MCF 10A (cell line): Measurements from ENCODE around the gene PTF1A. TPM values are rescaled to one million over a fixed set of nuclear protein-coding genes. Genes with fewer than 3 reads are reported as not detected.

Source experiments
- BruUV-seq: library from RNA; stranded (reverse); fragments of 400-500 nt; replicated peaks from 2 replicates; lab custom pipeline; 2021; lab: Mats Ljungman, UMichigan
- CTCF ChIA-PET: fragments of 300-600 bp; sonication (Branson Sonifier 250); formaldehyde crosslinking; extraction: SDS; loops from one replicate; lab custom pipeline; 2021; ENCODE audit warnings: antibody characterized with exemption, inconsistent platforms; lab: Yijun Ruan, JAX
- POLR2A ChIA-PET: fragments of 300-600, 350-650 bp; sonication (Branson Sonifier 250); formaldehyde crosslinking; extraction: SDS; loops from one replicate; lab custom pipeline; 2020; ENCODE audit warnings: antibody characterized with exemption, inconsistent platforms; lab: Yijun Ruan, JAX
- DNase-seq: peaks from one replicate; pipeline ENCODE4 v3.0.0-alpha.2; 2018; ENCODE audit not compliant: unreplicated experiment
- H3K27ac Mint-ChIP-seq: one replicate; pipeline ENCODE4 v1.8.0; 2022; ENCODE audit warnings: mild to moderate bottlenecking, low read depth, mixed read lengths; ENCODE audit not compliant: unreplicated experiment
- H3K27me3 Mint-ChIP-seq: one replicate; pipeline ENCODE4 v1.8.0; 2022; ENCODE audit warnings: mixed read lengths; ENCODE audit not compliant: insufficient read depth, unreplicated experiment
- H3K36me3 Mint-ChIP-seq: one replicate; pipeline ENCODE4 v1.8.0; 2022; ENCODE audit warnings: mild to moderate bottlenecking, moderate library complexity, mixed read lengths; ENCODE audit not compliant: insufficient read depth, unreplicated experiment
- H3K4me1 Mint-ChIP-seq: one replicate; pipeline ENCODE4 v1.8.0; 2022; ENCODE audit warnings: mixed read lengths; ENCODE audit not compliant: insufficient read depth, unreplicated experiment
- H3K4me3 Mint-ChIP-seq: one replicate; pipeline ENCODE4 v1.8.0; 2022; ENCODE audit warnings: mild to moderate bottlenecking, moderate library complexity, mixed read lengths; ENCODE audit not compliant: unreplicated experiment
- H3K9me3 Mint-ChIP-seq: one replicate; pipeline ENCODE4 v1.8.0; 2022; ENCODE audit warnings: mixed read lengths; ENCODE audit not compliant: unreplicated experiment
- CTCF ChIP-seq: fragments of 200-600 bp; IDR thresholded peaks from one replicate; pipeline ENCODE4 v1.8.0; 2022; ENCODE audit warnings: antibody characterized with exemption, mild to moderate bottlenecking; ENCODE audit not compliant: unreplicated experiment
- intact Hi-C: fragments of 100-400 bp; cut with micrococcal nuclease; formaldehyde crosslinking; loops from 2 replicates; pipeline ENCODE4 v1.14.1; 2022
- total RNA-seq: library from RNA; stranded (reverse); gene quantifications from 2 replicates; pipeline ENCODE4 v1.2.3, GENCODE V29; 2022

Gene PTF1A
- total RNA-seq, 1 experiment from 2014 or later: not detected

- no peaks in the 10 kb centered on the region for H3K9me3 Mint-ChIP-seq
- CTCF ChIA-PET: interaction anchor here (0.6 kb wide), 1 partner anchor 23 kb away, joined by 4 read pairs; no protein-coding TSS in a partner anchor
- no TSS peak for BruUV-seq
- no peak for TF ChIP-seq CTCF
- H3K27ac Mint-ChIP-seq: no peak overlapping the region
- H3K27me3 Mint-ChIP-seq: peaks cover 50% of the 10 kb centered on the region
- H3K4me1 Mint-ChIP-seq: no peaks in the 10 kb centered on the region
- intact Hi-C loops: no loop called here
- H3K36me3 Mint-ChIP-seq: no peaks in the 10 kb centered on the region
- POLR2A ChIA-PET: interaction anchor here (0.6 kb wide), 1 partner anchor 53 kb away, joined by 3 read pairs; no protein-coding TSS in a partner anchor
- H3K4me3 Mint-ChIP-seq: no peak overlapping the region
- DNase-seq: no peak
Measured at GRCh38 chr10:23186178-23186577, 5.9 kb upstream of the PTF1A start.

- H3K4me1 Mint-ChIP-seq: no peaks in the 10 kb centered on the region
- no peak for TF ChIP-seq CTCF
- H3K4me3 Mint-ChIP-seq: no peak overlapping the region
- no peaks in the 10 kb centered on the region for H3K9me3 Mint-ChIP-seq
- intact Hi-C loops: no loop called here
- no TSS peak for BruUV-seq
- peaks cover 48% of the 10 kb centered on the region for H3K27me3 Mint-ChIP-seq
- no peak overlapping the region for H3K27ac Mint-ChIP-seq
- POLR2A ChIA-PET: interaction anchor here (0.6 kb wide), 1 partner anchor 52 kb away, joined by 3 read pairs; no protein-coding TSS in a partner anchor
- CTCF ChIA-PET: interaction anchor here (0.6 to 0.8 kb wide), 2 partner anchors 22 to 28 kb away, joined by 3 to 4 read pairs; no protein-coding TSS in a partner anchor
- no peaks in the 10 kb centered on the region for H3K36me3 Mint-ChIP-seq
- no peak for DNase-seq
Measured at GRCh38 chr10:23186697-23187096, 5.4 kb upstream of the PTF1A start.

GRCh38 chr10:23187155-23187554 is 5.0 kb upstream of the PTF1A start:
- no TSS peak for BruUV-seq
- Mint-ChIP-seq H3K4me1 (no peaks in the 10 kb centered on the region), H3K27me3 (peaks cover 43% of the 10 kb centered on the region), H3K36me3 (no peaks in the 10 kb centered on the region), H3K9me3 (no peaks in the 10 kb centered on the region), H3K27ac (no peak overlapping the region), H3K4me3 (no peak overlapping the region)
- intact Hi-C loops: no loop called here
- no peak for TF ChIP-seq CTCF
- CTCF ChIA-PET: interaction anchor here (0.8 kb wide), 1 partner anchor 28 kb away, joined by 3 read pairs; no protein-coding TSS in a partner anchor
- POLR2A ChIA-PET: no interaction called here
- DNase-seq: no peak

- CTCF ChIA-PET: interaction anchor here (1.0 to 2.3 kb wide), 2 partner anchors 31 to 126 kb away, joined by 6 to 7 read pairs; no protein-coding TSS in a partner anchor
- Mint-ChIP-seq H3K4me3 (no peak overlapping the region), H3K36me3 (no peaks in the 10 kb centered on the region), H3K9me3 (no peaks in the 10 kb centered on the region), H3K27me3 (peaks cover 42% of the 10 kb centered on the region), H3K27ac (no peak overlapping the region), H3K4me1 (no peaks in the 10 kb centered on the region)
- intact Hi-C loops: no loop called here
- POLR2A ChIA-PET: no interaction called here
- no TSS peak for BruUV-seq
- no peak for DNase-seq
- TF ChIP-seq CTCF: no peak
Measured at GRCh38 chr10:23189024-23189423, 3.1 kb upstream of the PTF1A start.
